Activated B cell treated with CpG ODN at 0.5 μM for 24 hours (primary cell): ENCODE data around the gene SLC5A2. TPM values are rescaled to one million over a fixed set of nuclear protein-coding genes. Genes with fewer than 3 reads are reported as not detected.

Experiments used
- ATAC-seq: fragments of 200-7000 bp; cut with Tn5 transposase; one replicate; pipeline ENCODE4 v1.10.0; 2021; ENCODE audit warnings: low read depth, mild to moderate bottlenecking, moderate library complexity
- CTCF ChIA-PET: fragments of 350-600 bp; sonication (Branson Sonifier 250); formaldehyde crosslinking; loops from one replicate; lab custom pipeline; 2021; ENCODE audit warnings: antibody characterized with exemption; lab: Charles Lee
- POLR2A ChIA-PET: fragments of 350-600 bp; sonication (Branson Sonifier 250); formaldehyde crosslinking; loops from one replicate; lab custom pipeline; 2021; ENCODE audit warnings: antibody characterized with exemption; lab: Charles Lee
- DNase-seq: peaks from one replicate; pipeline ENCODE4 v3.0.0; 2022
- H3K27ac Mint-ChIP-seq: one replicate; pipeline ENCODE4 v1.8.0; 2020; ENCODE audit warnings: mixed read lengths
- H3K27me3 Mint-ChIP-seq: one replicate; pipeline ENCODE4 v1.8.0; 2021; ENCODE audit warnings: mixed read lengths
- H3K36me3 Mint-ChIP-seq: one replicate; pipeline ENCODE4 v1.8.0; 2021; ENCODE audit warnings: low read depth, mixed read lengths
- H3K4me1 Mint-ChIP-seq: one replicate; pipeline ENCODE4 v1.8.0; 2021; ENCODE audit warnings: mixed read lengths
- H3K4me3 Mint-ChIP-seq: one replicate; pipeline ENCODE4 v1.8.0; 2020; ENCODE audit warnings: mild to moderate bottlenecking, mixed read lengths
- H3K9me3 Mint-ChIP-seq: one replicate; pipeline ENCODE4 v1.8.0; 2020; ENCODE audit warnings: mixed read lengths
- intact Hi-C: fragments of 100-400 bp; cut with micrococcal nuclease; formaldehyde crosslinking; loops from one replicate; pipeline ENCODE4 v1.15.1; 2024
- total RNA-seq: library from RNA; stranded (reverse); gene quantifications from 2 replicates; pipeline ENCODE4 v1.2.3, GENCODE V29; 2022
- TF ChIP-seq, protein P1 (sequence below): fragments of 200-600 bp; IDR thresholded peaks from one replicate; pipeline ENCODE4 v1.8.0; 2022; ENCODE audit warnings: antibody characterized with exemption, mild to moderate bottlenecking

SLC5A2 gene
- total RNA-seq, 1 donor from 2014 or later = not detected

DNA sequence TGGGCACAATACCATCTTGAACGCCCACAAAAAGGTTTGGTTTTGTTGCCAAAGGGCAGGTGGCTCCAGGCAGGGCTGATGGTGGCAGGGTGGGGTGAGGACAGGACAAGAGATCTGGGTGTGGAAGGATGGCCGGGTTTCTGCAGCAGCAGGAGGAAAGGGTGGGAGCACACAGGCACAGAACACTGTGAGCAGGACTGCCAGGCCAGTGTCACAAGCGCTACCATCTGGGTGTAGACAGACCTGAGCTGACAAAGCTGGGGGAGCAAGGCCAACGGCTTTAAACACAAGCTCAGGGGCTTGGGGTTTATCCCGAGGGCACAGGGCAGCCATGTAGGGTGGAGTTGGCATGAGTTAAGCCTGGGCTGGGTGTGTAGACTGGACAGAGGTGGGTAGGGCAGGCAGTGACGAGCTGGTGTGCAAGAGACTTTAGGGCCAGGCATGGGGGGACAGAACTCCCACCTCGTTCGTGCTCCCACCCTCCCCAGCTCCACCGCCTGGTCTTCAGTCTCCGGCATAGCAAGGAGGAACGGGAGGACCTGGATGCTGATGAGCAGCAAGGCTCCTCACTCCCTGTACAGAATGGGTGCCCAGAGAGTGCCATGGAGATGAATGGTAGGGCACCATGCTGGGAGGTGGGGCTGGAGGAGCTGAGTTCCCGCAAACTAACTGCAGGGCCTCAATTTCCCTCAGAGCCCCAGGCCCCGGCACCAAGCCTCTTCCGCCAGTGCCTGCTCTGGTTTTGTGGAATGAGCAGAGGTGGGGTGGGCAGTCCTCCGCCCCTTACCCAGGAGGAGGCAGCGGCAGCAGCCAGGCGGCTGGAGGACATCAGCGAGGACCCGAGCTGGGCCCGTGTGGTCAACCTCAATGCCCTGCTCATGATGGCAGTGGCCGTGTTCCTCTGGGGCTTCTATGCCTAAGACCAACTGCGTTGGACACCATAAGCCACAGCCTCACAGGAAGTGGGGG, 7.0 kb downstream of the SLC5A2 start:
- no peak overlapping the region for H3K27ac Mint-ChIP-seq
- no peak overlapping the region for H3K4me3 Mint-ChIP-seq
- peaks cover 9% of the 10 kb centered on the region for H3K4me1 Mint-ChIP-seq

GRCh38 chr16:31491778-31492418, 9.0 kb downstream of the SLC5A2 start:
- CTCF ChIA-PET = no interaction called here
- intact Hi-C loops = no loop called here
- peaks cover 7% of the 10 kb centered on the region for H3K4me1 Mint-ChIP-seq
- peaks cover 57% of the 10 kb centered on the region for H3K36me3 Mint-ChIP-seq
- H3K27ac Mint-ChIP-seq = no peak overlapping the region
- no peaks in the 10 kb centered on the region for H3K9me3 Mint-ChIP-seq
- H3K4me3 Mint-ChIP-seq = no peak overlapping the region
- ATAC-seq (no peak), DNase-seq (no peak)
- POLR2A ChIA-PET = interaction anchor here (1.6 kb wide), 1 partner anchor 16 kb away, joined by 4 read pairs; the partner anchor contains the start of gene RUSF1
- TF ChIP-seq, protein P1, sequence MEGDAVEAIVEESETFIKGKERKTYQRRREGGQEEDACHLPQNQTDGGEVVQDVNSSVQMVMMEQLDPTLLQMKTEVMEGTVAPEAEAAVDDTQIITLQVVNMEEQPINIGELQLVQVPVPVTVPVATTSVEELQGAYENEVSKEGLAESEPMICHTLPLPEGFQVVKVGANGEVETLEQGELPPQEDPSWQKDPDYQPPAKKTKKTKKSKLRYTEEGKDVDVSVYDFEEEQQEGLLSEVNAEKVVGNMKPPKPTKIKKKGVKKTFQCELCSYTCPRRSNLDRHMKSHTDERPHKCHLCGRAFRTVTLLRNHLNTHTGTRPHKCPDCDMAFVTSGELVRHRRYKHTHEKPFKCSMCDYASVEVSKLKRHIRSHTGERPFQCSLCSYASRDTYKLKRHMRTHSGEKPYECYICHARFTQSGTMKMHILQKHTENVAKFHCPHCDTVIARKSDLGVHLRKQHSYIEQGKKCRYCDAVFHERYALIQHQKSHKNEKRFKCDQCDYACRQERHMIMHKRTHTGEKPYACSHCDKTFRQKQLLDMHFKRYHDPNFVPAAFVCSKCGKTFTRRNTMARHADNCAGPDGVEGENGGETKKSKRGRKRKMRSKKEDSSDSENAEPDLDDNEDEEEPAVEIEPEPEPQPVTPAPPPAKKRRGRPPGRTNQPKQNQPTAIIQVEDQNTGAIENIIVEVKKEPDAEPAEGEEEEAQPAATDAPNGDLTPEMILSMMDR = no peak
- no peaks in the 10 kb centered on the region for H3K27me3 Mint-ChIP-seq

More for the DNA sequence above, 7.0 kb downstream of the SLC5A2 start:
- DNase-seq = no peak
- Mint-ChIP-seq H3K27me3 (peaks cover 6% of the 10 kb centered on the region), H3K9me3 (no peaks in the 10 kb centered on the region), H3K36me3 (peaks cover 41% of the 10 kb centered on the region)
- ChIA-PET POLR2A (interaction anchor here (0.7 kb wide), 1 partner anchor 159 kb away, joined by 4 read pairs; no protein-coding TSS in a partner anchor), CTCF (no interaction called here)
- ATAC-seq = no peak
- intact Hi-C loops = no loop called here
- TF ChIP-seq, protein P1 = no peak

GRCh38 chr16:31493506-31494125, 10.7 kb downstream of the SLC5A2 start:
- no peaks in the 10 kb centered on the region for H3K9me3 Mint-ChIP-seq
- intact Hi-C loops = no loop called here

GRCh38 chr16:31496670-31497069, 13.7 kb downstream of the SLC5A2 start:
- TF ChIP-seq, protein P1 = no peak
- POLR2A ChIA-PET = no interaction called here
- ATAC-seq (no peak), DNase-seq (no peak)
- H3K36me3 Mint-ChIP-seq = peaks cover 81% of the 10 kb centered on the region
- intact Hi-C loops = no loop called here
- CTCF ChIA-PET = no interaction called here
- no peaks in the 10 kb centered on the region for H3K4me1 Mint-ChIP-seq
- no peak overlapping the region for H3K4me3 Mint-ChIP-seq
- no peaks in the 10 kb centered on the region for H3K9me3 Mint-ChIP-seq
- H3K27ac Mint-ChIP-seq = no peak overlapping the region
- no peaks in the 10 kb centered on the region for H3K27me3 Mint-ChIP-seq

More at GRCh38 chr16:31493506-31494125, 10.7 kb downstream of the SLC5A2 start:
- H3K36me3 Mint-ChIP-seq = peaks cover 73% of the 10 kb centered on the region
- ATAC-seq = no peak
- DNase-seq = no peak
- H3K4me1 Mint-ChIP-seq = no peaks in the 10 kb centered on the region
- ChIA-PET POLR2A (interaction anchor here (2.6 kb wide), 1 partner anchor 14 kb away, joined by 8 read pairs; the partner anchor contains the start of gene RUSF1), CTCF (no interaction called here)
- TF ChIP-seq, protein P1 = no peak
- H3K4me3 Mint-ChIP-seq = no peak overlapping the region
- no peak overlapping the region for H3K27ac Mint-ChIP-seq
- H3K27me3 Mint-ChIP-seq = no peaks in the 10 kb centered on the region
